GM19193 (cell line): ENCODE data around the gene TRIM44.

ENCODE experiments used
- POLR2A ChIP-seq: IDR thresholded peaks from 4 replicates; pipeline ENCODE4 v1.6.1; 2011; ENCODE audit not compliant: insufficient read depth, insufficient read length; ENCODE audit errors: extremely low read depth

TRIM44 gene

GRCh38 chr11:35721651-35722282 lies 59.2 kb downstream of the TRIM44 start:
- no peak for TF ChIP-seq POLR2A

- TF ChIP-seq POLR2A: no peak
Measured at GRCh38 chr11:35722641-35723040, 60.1 kb downstream of the TRIM44 start.

- TF ChIP-seq POLR2A: no peak
Measured at GRCh38 chr11:35723493-35723892, 60.9 kb downstream of the TRIM44 start.

- TF ChIP-seq POLR2A: no peak
Measured at GRCh38 chr11:35723913-35724312, 61.3 kb downstream of the TRIM44 start.

GRCh38 chr11:35725885-35726284 lies 63.3 kb downstream of the TRIM44 start:
- no peak for TF ChIP-seq POLR2A

DNA sequence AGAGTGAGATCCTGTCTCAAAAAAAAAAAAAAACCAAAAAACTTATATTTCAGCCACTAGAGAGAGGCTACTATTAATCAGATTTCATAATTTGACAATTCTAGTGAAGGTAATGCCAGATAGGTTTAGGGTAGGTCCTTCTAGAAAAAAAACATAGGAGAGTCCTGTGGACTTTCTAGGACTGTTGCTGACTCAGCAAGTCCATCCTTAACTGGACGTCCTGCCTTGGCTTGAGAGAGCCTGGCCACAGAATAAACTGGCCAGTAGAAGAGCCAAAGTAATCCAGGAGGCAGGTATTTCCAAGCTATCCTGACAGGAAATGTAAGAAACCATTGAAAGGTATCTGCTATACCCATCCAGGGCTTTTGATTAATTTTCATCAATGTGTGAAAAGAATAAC lies 64.6 kb downstream of the TRIM44 start:
- TF ChIP-seq POLR2A: no peak

GRCh38 chr11:35730254-35730653 lies 67.7 kb downstream of the TRIM44 start:
- TF ChIP-seq POLR2A: no peak

DNA sequence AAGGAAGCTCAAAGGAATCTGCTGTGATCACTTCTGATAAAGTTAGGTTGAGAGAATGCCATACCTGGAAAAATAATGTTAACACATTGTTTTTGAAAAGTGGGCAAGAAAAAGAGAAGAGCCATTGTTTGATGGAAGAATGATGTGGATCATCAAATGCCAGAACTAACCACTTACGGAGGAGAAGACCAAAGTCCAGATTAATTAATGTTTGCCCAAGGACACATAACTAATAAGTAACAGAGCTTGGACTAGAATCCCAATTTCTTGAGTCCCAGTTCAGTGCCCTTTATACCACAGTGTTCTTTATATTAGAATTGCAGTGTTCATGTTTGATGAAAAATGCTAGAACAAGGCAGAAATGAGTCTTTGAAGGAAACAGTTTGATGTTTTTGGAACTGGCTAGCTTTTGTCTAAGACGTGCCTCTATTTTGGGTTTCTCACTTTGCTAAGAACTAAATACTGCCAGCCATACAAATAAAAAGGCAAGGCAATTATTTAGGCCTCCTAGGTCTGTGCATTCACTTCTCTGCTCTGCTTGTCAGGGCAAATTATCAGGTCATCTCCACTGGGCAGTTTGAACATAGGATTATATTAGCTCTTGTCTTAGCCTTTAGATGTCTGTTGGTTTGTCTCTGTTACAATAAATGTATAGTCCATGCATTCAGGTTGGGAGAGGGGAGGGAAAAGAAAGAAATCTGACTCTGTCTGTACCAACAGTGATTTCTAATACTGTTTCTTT lies 72.3 kb downstream of the TRIM44 start:
- TF ChIP-seq POLR2A: no peak

DNA sequence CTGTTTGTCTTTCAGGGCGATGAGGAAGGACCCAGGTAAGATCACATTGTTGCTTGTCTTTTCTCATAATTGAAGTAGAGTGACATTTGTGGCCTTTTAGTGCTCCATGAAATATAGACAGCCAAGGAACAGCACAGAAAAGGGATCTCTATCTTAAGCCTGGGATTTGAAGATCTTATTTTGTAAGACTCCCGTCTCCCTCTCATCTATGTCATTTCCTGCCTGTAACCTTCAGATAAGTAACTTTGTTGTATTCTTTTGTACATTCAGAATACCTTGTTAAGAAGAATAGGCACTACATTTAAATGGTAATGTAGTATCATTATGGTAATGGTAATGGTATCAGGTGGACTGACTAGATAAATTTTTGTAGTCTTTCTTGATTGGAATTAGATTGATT lies 72.8 kb downstream of the TRIM44 start:
- TF ChIP-seq POLR2A: no peak

- TF ChIP-seq POLR2A: no peak
Measured at GRCh38 chr11:35735903-35736302, 73.3 kb downstream of the TRIM44 start.

DNA sequence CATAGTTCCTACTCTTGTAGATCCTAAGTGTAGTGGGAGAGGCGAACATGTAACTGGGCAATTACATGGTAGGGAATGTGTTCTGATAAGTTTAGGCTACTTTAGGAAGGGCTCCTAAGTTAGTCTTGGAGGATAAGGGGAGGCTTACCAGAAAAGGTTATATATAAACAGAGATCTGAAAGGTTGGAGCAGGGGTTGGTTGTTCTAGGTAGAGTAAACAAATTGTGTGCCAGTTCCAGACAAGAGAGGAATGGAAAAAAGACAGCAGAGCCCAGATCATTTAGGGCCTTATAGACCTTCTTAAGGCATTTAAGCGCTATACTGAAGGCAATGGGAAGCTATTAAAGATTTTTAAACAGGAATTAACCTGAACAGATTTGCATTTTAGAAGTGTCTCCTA lies 74.4 kb downstream of the TRIM44 start:
- no peak for TF ChIP-seq POLR2A

DNA sequence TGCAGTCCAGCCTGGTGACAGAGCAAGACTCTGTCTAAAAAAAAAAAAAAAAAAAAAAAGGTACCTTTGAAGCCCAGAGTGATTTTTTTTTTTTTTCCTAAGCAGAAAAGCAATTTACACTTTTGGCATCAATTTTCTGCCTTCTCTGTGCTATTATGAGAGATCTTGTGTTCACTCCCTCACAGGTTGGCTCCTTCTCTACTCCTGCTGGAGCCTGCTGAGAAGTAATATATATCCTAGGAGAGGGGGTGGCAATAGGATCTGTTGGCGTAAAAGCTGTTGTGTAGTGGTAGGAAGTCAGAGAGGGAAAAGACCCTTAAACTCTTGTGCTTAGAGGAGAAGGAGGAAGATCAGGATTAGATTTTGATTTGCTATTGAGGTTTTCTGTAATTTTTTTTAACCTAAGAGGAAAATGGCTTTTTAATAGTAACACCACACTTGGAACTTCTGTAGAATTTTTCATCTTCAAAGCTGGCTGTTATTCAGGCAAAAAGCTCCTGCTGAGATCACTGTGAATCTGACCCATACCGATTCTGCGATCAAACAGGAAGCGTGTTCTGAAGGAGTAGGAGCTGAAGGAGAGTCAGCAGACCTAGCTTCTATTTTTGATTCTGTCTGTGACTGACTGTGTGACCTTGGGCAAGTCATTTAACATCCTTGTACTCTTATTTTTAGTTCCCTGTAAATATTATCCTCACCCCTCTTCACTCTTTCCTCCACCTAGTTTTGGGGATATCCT lies 77.7 kb downstream of the TRIM44 start:
- no peak for TF ChIP-seq POLR2A

DNA sequence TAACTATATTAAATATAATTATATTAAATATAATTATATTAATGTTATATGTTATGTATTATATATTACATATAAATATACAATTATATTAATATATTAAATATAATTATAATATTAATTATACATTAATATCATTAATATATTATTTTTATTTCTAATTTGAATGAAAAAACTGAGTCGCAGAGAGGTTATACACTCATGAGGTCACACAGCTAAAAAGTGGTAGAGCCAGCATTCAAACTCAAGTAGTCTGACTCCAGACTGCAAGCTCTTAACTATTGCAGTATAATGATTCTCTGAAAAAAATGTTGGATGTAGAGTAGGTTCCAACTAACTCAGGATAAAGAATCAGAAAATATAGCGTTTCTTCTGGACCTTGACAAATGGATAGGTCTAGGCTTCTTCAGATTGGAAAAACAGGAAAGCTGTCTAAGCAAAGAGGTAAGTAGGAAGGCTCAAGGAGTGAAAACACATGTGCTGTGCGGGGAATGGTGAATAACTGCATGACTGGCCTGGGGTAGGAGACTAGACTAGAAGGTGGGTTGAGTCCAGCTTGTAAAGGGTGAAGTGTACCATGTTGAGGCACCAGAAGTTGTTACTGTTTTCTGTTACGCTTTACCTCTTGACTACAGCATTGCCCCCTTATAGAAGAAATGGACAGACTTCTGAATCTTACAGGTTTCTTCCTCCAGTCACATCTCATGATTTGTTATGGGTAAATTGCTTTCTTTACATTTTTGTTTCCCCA lies 80.3 kb downstream of the TRIM44 start:
- no peak for TF ChIP-seq POLR2A

GRCh38 chr11:35746356-35747153 lies 84.0 kb downstream of the TRIM44 start:
- TF ChIP-seq POLR2A: no peak
